Breast epithelium (tissue), 3 donors: ENCODE results near the gene SNX6.
"Not testable (repeated sequence)": the region's sequence is repeated elsewhere in the genome, so short reads cannot be mapped to it uniquely, and the experiment has no call there.

ENCODE experiments used
- POLR2A ChIP-seq: fragments of 450-650 bp; IDR thresholded peaks from one replicate; pipeline ENCODE4 v1.6.1; 2016; ENCODE audit warnings: antibody characterized with exemption, mild to moderate bottlenecking, moderate library complexity
- POLR2AphosphoS5 ChIP-seq, 3 donors: sonication (generic); formaldehyde crosslinking; IDR thresholded peaks; one replicate each; pipeline ENCODE4 v1.6.1; 2017; ENCODE audit warnings: antibody characterized with exemption in 3 of 3
- TF ChIP-seq, protein P1 (sequence below), 3 donors: fragments of 450-650 bp; IDR thresholded peaks; one replicate each; pipeline ENCODE4 v1.5.1; 2016 to 2017; ENCODE audit warnings: antibody characterized with exemption in 3 of 3, mild to moderate bottlenecking in 3 of 3, moderate library complexity in 3 of 3

DNA sequence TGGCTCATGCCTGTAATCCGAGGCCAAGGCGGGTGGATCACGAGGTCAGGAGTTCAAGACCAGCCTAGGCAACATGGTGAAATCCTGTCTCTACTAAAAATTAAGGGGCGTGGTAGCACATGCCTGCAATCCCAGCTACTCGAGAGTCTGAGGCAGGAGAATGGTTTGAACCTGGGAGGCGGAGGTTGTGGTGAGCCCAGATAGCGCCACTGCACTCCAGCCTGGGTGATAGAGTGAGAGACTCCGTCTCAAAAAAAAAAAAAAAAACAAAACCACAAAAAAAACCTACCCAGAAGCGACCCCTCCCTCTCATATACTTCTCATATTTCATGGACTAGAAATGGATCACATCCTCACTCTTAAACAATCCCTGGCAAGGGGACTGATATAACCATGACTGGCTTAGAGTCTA lies 4.4 kb upstream of the SNX6 start:
- TF ChIP-seq POLR2AphosphoS5 (IDR thresholded peaks at IDR 0.05); POLR2A: not testable (repeated sequence)
- TF ChIP-seq, protein P1, sequence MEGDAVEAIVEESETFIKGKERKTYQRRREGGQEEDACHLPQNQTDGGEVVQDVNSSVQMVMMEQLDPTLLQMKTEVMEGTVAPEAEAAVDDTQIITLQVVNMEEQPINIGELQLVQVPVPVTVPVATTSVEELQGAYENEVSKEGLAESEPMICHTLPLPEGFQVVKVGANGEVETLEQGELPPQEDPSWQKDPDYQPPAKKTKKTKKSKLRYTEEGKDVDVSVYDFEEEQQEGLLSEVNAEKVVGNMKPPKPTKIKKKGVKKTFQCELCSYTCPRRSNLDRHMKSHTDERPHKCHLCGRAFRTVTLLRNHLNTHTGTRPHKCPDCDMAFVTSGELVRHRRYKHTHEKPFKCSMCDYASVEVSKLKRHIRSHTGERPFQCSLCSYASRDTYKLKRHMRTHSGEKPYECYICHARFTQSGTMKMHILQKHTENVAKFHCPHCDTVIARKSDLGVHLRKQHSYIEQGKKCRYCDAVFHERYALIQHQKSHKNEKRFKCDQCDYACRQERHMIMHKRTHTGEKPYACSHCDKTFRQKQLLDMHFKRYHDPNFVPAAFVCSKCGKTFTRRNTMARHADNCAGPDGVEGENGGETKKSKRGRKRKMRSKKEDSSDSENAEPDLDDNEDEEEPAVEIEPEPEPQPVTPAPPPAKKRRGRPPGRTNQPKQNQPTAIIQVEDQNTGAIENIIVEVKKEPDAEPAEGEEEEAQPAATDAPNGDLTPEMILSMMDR (IDR thresholded peaks at IDR 0.05): not testable (repeated sequence)
